ENCODE measurements around the gene SHLD3.
"Not testable (repeated sequence)": the region's sequence is repeated elsewhere in the genome, so short reads cannot be mapped to it uniquely, and the experiment has no call there.

SHLD3 gene, protein sequence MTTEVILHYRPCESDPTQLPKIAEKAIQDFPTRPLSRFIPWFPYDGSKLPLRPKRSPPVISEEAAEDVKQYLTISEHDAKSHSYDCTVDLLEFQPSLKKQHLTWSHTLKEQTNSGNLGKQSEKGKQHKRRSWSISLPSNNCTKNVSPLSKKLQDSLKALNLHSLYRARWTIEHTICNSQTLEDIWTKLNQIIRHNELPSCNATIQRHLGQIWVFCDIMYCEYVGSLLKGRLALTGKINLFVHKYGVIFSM

GRCh38 chr5:65624571-65625555 lies at the start of gene SHLD3, which contains the start of gene TRAPPC13:
Gene SHLD3, plus strand, starts transcription at chr5:65625027. Its CDS starts 4,561 bp downstream, at chr5:65629588.
Gene TRAPPC13, plus strand, starts transcription at chr5:65625027. Its CDS starts 34 bp downstream, at chr5:65625061.
- DNase-seq (ENCODE audit: low read depth, low spot score): peak; percentile 77

GRCh38 chr5:65577141-65577540 lies 47.7 kb upstream of the SHLD3 start:
- no peak for DNase-seq (ENCODE audit: low read depth, low spot score)

DNA sequence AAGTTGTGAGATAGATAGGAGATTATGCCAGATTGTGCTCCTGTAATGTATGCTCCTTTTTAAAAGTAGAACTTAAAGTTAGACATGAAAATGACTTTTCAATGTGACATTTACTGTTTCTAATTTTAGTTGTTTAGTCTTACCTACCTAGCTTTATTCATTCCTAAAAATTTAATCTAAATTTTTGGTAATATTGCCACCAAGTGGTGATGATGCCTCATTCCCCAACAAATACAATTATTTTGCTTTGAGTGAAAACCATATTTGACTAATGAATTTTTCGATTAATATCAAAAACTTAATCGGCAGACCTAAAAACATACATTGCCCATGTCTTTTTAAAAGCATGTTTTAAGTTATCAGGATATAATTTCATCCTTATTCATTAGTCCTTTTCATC lies 36.1 kb upstream of the SHLD3 start:
- no peak for DNase-seq (ENCODE audit: low read depth, low spot score)

DNA sequence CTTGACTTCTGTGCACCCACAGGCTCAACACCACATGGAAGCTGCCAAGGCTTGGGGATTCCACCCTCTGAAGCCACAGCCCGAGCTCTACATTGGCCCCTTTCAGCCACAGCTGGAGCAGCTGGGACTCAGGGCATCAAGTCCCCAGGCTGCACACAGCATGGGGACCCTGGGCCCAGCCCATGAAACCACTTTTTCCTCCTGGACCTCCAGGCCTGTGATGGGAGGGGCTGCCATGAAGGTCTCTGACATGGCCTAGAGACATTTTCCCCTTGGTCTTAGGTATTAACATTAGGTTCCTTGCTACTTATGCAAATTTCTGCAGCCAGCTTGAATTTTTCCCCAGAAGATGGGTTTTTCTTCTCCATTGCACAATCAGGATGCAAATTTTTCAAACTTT lies 23.1 kb upstream of the SHLD3 start:
- DNase-seq (ENCODE audit: low read depth, low spot score): not testable (repeated sequence)

GRCh38 chr5:65611524-65611923 lies 13.3 kb upstream of the SHLD3 start:
- no peak for DNase-seq (ENCODE audit: low read depth, low spot score)

GRCh38 chr5:65612298-65612907 lies 12.4 kb upstream of the SHLD3 start:
- DNase-seq (ENCODE audit: low read depth, low spot score): no peak

DNA sequence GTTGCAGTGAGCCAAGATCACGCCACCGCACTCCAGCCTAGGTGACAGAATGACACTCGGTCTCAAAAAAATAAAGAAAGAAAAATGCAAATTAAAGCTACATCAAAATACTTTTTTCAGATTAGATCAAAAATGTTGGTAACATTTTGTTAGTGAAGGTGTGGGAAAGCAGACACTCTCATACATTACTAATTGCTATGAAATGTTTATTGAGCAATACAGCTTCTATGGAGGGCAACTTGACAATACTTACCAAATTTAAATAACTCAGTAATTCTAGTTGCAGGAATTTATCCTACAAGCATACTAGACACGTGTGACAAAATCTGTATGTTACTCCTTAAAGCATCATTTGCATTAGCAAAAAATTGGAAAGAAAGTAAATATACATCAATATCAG lies 4.8 kb upstream of the SHLD3 start:
- DNase-seq (ENCODE audit: low read depth, low spot score): no peak

DNA sequence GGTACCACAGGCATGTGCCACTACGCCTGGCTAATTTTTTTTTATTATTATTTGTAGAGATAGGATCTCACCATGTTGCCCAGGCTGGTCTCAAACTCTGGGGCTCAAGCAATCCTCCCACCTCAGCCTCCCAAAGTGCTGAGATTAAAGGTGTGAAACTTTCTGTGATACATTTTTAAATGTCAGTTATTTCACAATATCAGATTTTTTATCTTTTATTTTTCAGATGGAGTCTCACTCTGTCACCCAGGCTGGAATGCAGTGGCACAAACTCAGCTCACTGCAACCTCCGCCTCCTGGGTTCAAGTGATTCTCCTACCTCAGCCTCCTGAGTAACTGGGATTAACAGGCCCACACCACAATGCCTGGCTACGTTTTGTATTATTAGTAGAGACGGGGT lies 2.9 kb upstream of the SHLD3 start:
- DNase-seq (ENCODE audit: low read depth, low spot score): not testable (repeated sequence)

DNA sequence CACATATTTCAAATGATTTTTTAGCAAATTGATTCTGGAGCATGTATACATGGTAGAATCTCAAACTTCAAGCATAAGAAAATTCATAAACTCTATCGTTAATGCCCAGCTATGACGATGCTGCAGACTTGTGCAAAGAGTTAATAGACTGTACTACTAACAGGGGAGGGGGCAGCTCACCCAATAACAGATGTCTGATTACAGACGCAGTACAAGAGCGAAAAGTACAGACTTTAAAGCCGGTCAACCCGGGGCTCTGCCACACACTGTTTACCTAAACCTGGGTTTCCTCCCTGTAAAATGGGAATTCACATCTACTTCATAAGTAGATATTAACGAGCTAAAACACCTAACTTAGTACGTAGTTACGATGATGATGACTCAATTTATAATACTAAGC lies 1.3 kb upstream of the SHLD3 start:
- no peak for DNase-seq (ENCODE audit: low read depth, low spot score)

DNA sequence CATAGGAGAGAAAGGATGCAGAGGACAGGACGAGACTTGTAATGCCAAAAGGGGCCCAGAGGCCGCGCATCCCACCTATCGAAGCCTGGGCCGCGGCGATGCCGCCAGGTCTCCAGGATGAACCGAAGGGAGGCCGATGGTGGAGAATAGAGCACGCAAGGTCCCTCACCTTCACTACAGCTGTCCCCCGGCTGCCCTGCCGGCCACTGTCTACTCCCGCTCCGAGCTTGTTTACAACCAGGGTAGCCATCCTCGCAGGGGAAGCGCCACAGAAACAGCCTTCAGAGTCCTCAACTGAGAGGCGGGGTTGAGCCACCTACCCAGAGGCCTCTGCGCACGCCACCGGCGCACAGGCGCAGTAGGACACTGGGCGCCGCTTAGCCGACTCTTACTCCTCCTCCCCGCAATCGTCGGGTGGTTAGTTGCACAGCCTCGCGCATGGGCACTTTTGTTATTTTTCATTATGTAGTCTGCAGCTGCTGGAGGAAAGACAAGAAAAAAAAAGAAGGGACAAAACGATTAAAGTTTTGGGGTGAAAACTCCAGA lies 729 bp upstream of the SHLD3 start, which contains the start of gene TRIM23:
Gene TRIM23 (minus strand): TSS at position 309 of the 546 bp plus-strand sequence. CDS start 59 bp downstream, at position 250.
- peak; percentile 85 for DNase-seq (ENCODE audit: low read depth, low spot score)

GRCh38 chr5:65625743-65626142 lies 916 bp downstream of the SHLD3 start:
- no peak for DNase-seq (ENCODE audit: low read depth, low spot score)

GRCh38 chr5:65630981-65631380 lies 6.2 kb downstream of the SHLD3 start:
- DNase-seq (ENCODE audit: low read depth, low spot score): no peak

- DNase-seq (ENCODE audit: low read depth, low spot score): no peak
Observed at GRCh38 chr5:65640240-65640639, 15.4 kb downstream of the SHLD3 start.

GRCh38 chr5:65646938-65647337 lies 22.1 kb downstream of the SHLD3 start:
- DNase-seq (ENCODE audit: low read depth, low spot score): no peak

DNA sequence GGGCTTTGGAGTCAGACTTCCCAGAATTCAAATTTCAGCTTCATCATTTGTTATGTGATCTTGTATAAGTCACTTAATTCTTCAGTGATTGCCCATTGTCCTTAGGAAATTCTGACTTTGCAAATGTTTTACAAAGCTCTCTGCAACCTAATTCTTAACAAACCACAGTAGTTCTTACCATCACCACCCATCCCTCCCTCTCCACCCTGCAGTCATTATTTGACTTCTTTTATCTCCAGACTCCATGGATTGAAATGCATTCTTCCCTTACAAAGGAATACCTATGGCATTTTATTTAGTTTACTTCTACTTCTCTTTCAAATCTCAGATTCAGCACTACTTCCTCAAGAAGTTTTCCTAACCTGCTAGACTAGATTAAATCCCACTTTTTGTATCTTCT lies 23.1 kb downstream of the SHLD3 start:
- DNase-seq (ENCODE audit: low read depth, low spot score): no peak

GRCh38 chr5:65651144-65651543 lies 26.3 kb downstream of the SHLD3 start:
- DNase-seq (ENCODE audit: low read depth, low spot score): no peak

DNA sequence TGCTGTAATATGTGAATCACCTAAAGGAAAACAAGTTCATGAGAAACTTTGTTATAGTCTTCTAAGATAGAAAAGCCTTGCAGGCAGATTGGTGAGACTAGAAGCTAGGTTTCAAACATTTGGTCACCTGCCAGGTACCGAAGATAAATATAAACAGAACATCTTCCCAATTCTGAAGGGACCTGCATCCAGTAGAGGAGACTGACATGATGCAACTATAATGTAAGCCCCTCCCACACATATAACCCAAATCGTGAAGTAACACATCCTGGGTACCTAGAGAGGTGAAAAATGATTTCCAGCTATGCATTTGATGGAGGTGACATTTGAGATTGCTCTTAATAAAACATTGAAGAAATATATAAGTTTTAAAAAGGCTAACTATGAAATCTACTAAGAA lies 29.9 kb downstream of the SHLD3 start:
- DNase-seq (ENCODE audit: low read depth, low spot score): no peak

DNA sequence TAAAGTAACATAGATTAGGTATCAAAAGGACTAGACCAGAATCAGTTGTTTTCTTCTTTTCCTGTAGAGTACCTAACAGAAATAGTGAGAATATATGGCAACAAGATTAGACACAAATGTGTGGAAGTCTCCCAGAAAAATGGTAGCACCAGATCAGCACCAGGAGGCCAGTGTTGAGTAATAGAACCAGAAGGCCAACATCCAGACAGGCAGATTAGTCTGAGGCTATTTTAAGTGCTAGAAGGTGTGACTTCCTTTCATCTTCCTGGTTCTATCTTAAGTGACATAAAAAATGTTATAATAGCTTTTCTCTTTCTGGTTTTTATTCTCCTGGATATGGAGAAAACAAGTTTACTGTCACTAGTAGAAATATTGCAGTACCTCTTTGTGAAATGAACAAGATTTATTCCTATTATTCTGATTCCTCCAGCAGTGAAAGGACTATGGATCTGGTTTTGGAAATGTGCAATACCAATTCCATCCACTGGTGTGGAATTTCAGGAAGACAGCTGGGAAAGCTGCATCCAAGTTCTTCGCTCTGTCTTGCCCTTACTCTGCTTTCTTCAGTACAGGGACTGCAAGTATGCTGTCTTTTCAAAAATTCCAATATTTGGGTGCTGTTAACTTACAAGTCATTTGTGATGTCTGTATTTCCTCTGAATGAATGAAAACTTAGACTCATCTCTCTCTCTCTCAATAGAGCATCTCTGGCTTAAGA lies 39.1 kb downstream of the SHLD3 start:
- no peak for DNase-seq (ENCODE audit: low read depth, low spot score)

- DNase-seq (ENCODE audit: low read depth, low spot score): no peak
Observed at GRCh38 chr5:65668696-65669095, 43.9 kb downstream of the SHLD3 start.

DNA sequence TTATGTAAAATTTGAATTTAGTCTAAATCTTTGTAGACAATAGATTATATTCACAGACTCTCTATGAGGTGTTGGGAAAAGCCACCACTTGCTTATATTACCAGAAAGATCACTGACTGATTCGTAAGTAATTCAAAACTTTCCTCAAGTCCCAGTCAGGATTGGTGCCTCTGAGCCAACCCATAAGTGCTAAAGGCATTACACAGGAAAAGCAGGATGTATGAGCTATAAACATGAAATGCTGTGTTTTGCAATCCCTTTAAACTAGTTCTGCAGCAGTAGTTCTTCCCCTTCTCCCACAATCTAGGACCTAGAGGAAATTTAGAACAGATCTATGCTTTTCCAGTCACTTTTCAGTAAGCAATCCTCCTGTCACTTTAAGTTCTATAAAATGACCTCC lies 48.0 kb downstream of the SHLD3 start:
- DNase-seq (ENCODE audit: low read depth, low spot score): no peak

GRCh38 chr5:65674749-65675148 lies 49.9 kb downstream of the SHLD3 start:
- no peak for DNase-seq (ENCODE audit: low read depth, low spot score)

Data from smooth muscle cell of the brain vasculature (primary cell).